OCI-LY1 (cell line): ENCODE data around the gene S100Z.

Source experiments
- H2AFZ ChIP-seq: fragments of 200-600 bp; sonication (generic), shearing (Covaris generic); 2 replicates; pipeline ENCODE4 v1.6.0; 2014; ENCODE audit warnings: antibody characterized with exemption, mild to moderate bottlenecking, low read length
- H3F3A ChIP-seq: fragments of 200-600 bp; sonication (generic), shearing (Covaris generic); 2 replicates; pipeline ENCODE4 v1.6.0; 2014; ENCODE audit warnings: mild to moderate bottlenecking, antibody characterized with exemption, low read length, moderate library complexity; ENCODE audit not compliant: insufficient read depth
- H3K27ac ChIP-seq: fragments of 200-600 bp; sonication (generic); 2 replicates; pipeline ENCODE4 v1.5.1; 2014; ENCODE audit warnings: low read length, mixed run types, mild to moderate bottlenecking, low read depth; ENCODE audit not compliant: poor library complexity, severe bottlenecking
- H3K27me3 ChIP-seq: fragments of 200-600 bp; sonication (generic); 2 replicates; pipeline ENCODE4 v1.6.0; 2014; ENCODE audit warnings: antibody characterized with exemption, mild to moderate bottlenecking, low read length, moderate library complexity; ENCODE audit not compliant: insufficient read depth
- H3K36me3 ChIP-seq: fragments of 200-600 bp; sonication (generic); 2 replicates; pipeline ENCODE4 v1.6.1; 2014; ENCODE audit warnings: mild to moderate bottlenecking, antibody characterized with exemption, low read length, moderate library complexity, mixed read lengths; ENCODE audit not compliant: insufficient read depth
- H3K4me1 ChIP-seq: fragments of 200-600 bp; sonication (generic); 2 replicates; pipeline ENCODE4 v1.5.1; 2014; ENCODE audit warnings: mild to moderate bottlenecking, low read length, moderate library complexity; ENCODE audit not compliant: insufficient read depth, severe bottlenecking
- H3K4me2 ChIP-seq: fragments of 200-600 bp; sonication (generic), shearing (Covaris generic); 2 replicates; pipeline ENCODE4 v1.6.1; 2014; ENCODE audit warnings: low read length
- H3K4me3 ChIP-seq: fragments of 200-600 bp; sonication (generic); 2 replicates; pipeline ENCODE4 v1.5.1; 2014; ENCODE audit warnings: low read length, low read depth, mild to moderate bottlenecking, mixed read lengths; ENCODE audit not compliant: poor library complexity, severe bottlenecking
- H3K79me2 ChIP-seq: fragments of 200-600 bp; shearing (Covaris generic); 2 replicates; pipeline ENCODE4 v1.6.1; 2016; ENCODE audit warnings: mixed run types, low read length, mixed read lengths; ENCODE audit not compliant: insufficient read depth
- H3K9ac ChIP-seq: fragments of 200-600 bp; sonication (generic), shearing (Covaris generic); 2 replicates; pipeline ENCODE4 v1.6.1; 2014; ENCODE audit warnings: mild to moderate bottlenecking, low read length, mixed read lengths
- H3K9me2 ChIP-seq: fragments of 200-600 bp; sonication (generic), shearing (Covaris generic); 2 replicates; pipeline ENCODE4 v1.6.1; 2014; ENCODE audit warnings: low read depth, mild to moderate bottlenecking, low read length, mixed read lengths
- H3K9me3 ChIP-seq: fragments of 200-600 bp; shearing (Covaris generic); 2 replicates; pipeline ENCODE4 v1.6.1; 2014; ENCODE audit warnings: low read length, mixed read lengths
- H4K20me1 ChIP-seq: fragments of 200-600 bp; sonication (generic), shearing (Covaris generic); 2 replicates; pipeline ENCODE4 v1.6.0; 2016; ENCODE audit warnings: mild to moderate bottlenecking, low read length; ENCODE audit not compliant: insufficient read depth
- CTCF ChIP-seq: fragments of 200-600 bp; sonication (generic), shearing (Covaris generic); IDR thresholded peaks from 2 replicates; pipeline ENCODE4 v1.5.1; 2017; ENCODE audit warnings: mild to moderate bottlenecking, antibody characterized with exemption, low read length, moderate library complexity, mixed read lengths
- EZH2 ChIP-seq: fragments of 200-600 bp; sonication (generic), shearing (Covaris generic); IDR thresholded peaks from 2 replicates; pipeline ENCODE4 v1.8.0; 2017; ENCODE audit warnings: borderline replicate concordance, mixed run types, mild to moderate bottlenecking, antibody characterized with exemption, low read length, moderate library complexity, mixed read lengths

S100Z gene

GRCh38 chr5:76807296-76807695 lies 42.5 kb upstream of the S100Z start:
- Histone ChIP-seq H4K20me1 (no peaks in the 10 kb centered on the region), H3F3A (no peaks in the 10 kb centered on the region), H3K9ac (no peak overlapping the region), H2AFZ (no peak overlapping the region), H3K4me1 (no peaks in the 10 kb centered on the region), H3K27me3 (no peaks in the 10 kb centered on the region), H3K4me2 (no peak overlapping the region), H3K36me3 (no peaks in the 10 kb centered on the region), H3K79me2 (no peaks in the 10 kb centered on the region), H3K9me3 (no peaks in the 10 kb centered on the region), H3K27ac (no peak overlapping the region), H3K9me2 (no peaks in the 10 kb centered on the region), H3K4me3 (no peak overlapping the region)
- no peak for TF ChIP-seq EZH2
- no peak for TF ChIP-seq CTCF

GRCh38 chr5:76808141-76808691 lies 41.6 kb upstream of the S100Z start:
- no peak for TF ChIP-seq CTCF
- no peak for TF ChIP-seq EZH2
- Histone ChIP-seq H3K9me2 (no peaks in the 10 kb centered on the region), H2AFZ (no peak overlapping the region), H3K9ac (no peak overlapping the region), H3F3A (no peaks in the 10 kb centered on the region), H3K36me3 (no peaks in the 10 kb centered on the region), H3K4me3 (no peak overlapping the region), H4K20me1 (no peaks in the 10 kb centered on the region), H3K27me3 (no peaks in the 10 kb centered on the region), H3K9me3 (no peaks in the 10 kb centered on the region), H3K4me2 (no peak overlapping the region), H3K79me2 (no peaks in the 10 kb centered on the region), H3K27ac (no peak overlapping the region), H3K4me1 (no peaks in the 10 kb centered on the region)

- Histone ChIP-seq H2AFZ (no peak overlapping the region), H3K4me2 (no peak overlapping the region)
Observed at GRCh38 chr5:76809141-76809540, 40.7 kb upstream of the S100Z start.

More at GRCh38 chr5:76809141-76809540, 40.7 kb upstream of the S100Z start:
- Histone ChIP-seq H3K27ac (no peak overlapping the region), H3K9ac (no peak overlapping the region), H3F3A (no peaks in the 10 kb centered on the region), H3K4me3 (no peak overlapping the region), H3K79me2 (no peaks in the 10 kb centered on the region), H4K20me1 (no peaks in the 10 kb centered on the region), H3K36me3 (no peaks in the 10 kb centered on the region), H3K27me3 (no peaks in the 10 kb centered on the region), H3K4me1 (no peaks in the 10 kb centered on the region), H3K9me2 (no peaks in the 10 kb centered on the region), H3K9me3 (no peaks in the 10 kb centered on the region)
- TF ChIP-seq EZH2 (no peak), CTCF (no peak)
